HCT116 (cell line): ENCODE measurements around the gene PVRIG. TPM values are rescaled to one million over a fixed set of nuclear protein-coding genes. Genes with fewer than 3 reads are reported as not detected.

Experiments
- ATAC-seq: fragments of 200-7000 bp; cut with Tn5 transposase; 2 replicates; pipeline ENCODE4 v1.9.1; 2020; ENCODE audit warnings: mild to moderate bottlenecking, moderate library complexity
- BruUV-seq: library from RNA; stranded (reverse); fragments of 400-500 nt; replicated peaks from 2 replicates; lab custom pipeline; 2021; lab: Mats Ljungman, UMichigan
- CTCF ChIA-PET: fragments of 300-600 bp; sonication (Branson Sonifier 250); formaldehyde crosslinking; loops from one replicate; lab custom pipeline; 2021; ENCODE audit warnings: antibody characterized with exemption; lab: Charles Lee
- POLR2A ChIA-PET: fragments of 300-600, 350-600 bp; sonication (Branson Sonifier 250); formaldehyde crosslinking; loops from one replicate; lab custom pipeline; 2021; ENCODE audit warnings: antibody characterized with exemption; lab: Charles Lee
- RAD21 ChIA-PET, 2 experiments: fragments of 300-600 bp; sonication (Branson Sonifier 250); formaldehyde crosslinking; loops; one replicate each; lab custom pipeline; 2023; ENCODE audit warnings: low total read pairs in 2 of 2; ENCODE audit not compliant: uncharacterized antibody in 2 of 2, unreplicated experiment in 2 of 2, low non-redundant PET in 1 of 2; lab: Charles Lee
- DNase-seq: peaks from one replicate; pipeline ENCODE4 v3.0.0-alpha.2; 2010; ENCODE audit warnings: low read depth, low spot score
- H2AFZ ChIP-seq: fragments of 200-600 bp; shearing (Covaris generic), sonication (generic); 2 replicates; pipeline ENCODE4 v1.6.1; 2017; ENCODE audit warnings: low read depth, mixed run types, mixed read lengths, antibody characterized with exemption, low read length; ENCODE audit not compliant: poor library complexity, severe bottlenecking
- H3K27ac ChIP-seq: 2 replicates; pipeline ENCODE4 v1.5.1; 2012; ENCODE audit warnings: low read depth, low read length
- H3K27me3 ChIP-seq: fragments of 200-600 bp; sonication (generic); 2 replicates; pipeline ENCODE4 v1.6.1; 2016; ENCODE audit warnings: mixed run types, low read length, mixed read lengths; ENCODE audit not compliant: insufficient read depth
- H3K36me3 ChIP-seq, 2 experiments: fragments of 200-500 bp in 1 of 2; fragments of 200-600 bp in 1 of 2; sonication (Bioruptor generic) in 1 of 2; sonication (generic) in 1 of 2; 2 replicates each; pipeline versions ENCODE4 v1.5.1 to v1.6.1; 2014 to 2016; ENCODE audit warnings: low read length in 2 of 2, inconsistent platforms in 1 of 2, mixed read lengths in 1 of 2, mixed run types in 1 of 2; ENCODE audit not compliant: insufficient read depth in 2 of 2, control insufficient read depth in 1 of 2
- H3K4me1 ChIP-seq, 2 experiments: fragments of 200-600 bp in 1 of 2; sonication (generic) in 1 of 2; 2 replicates each; pipeline versions ENCODE4 v1.5.1 to v1.6.1; 2012 to 2017; ENCODE audit warnings: low read length in 2 of 2, inconsistent platforms in 1 of 2, mild to moderate bottlenecking in 1 of 2, mixed read lengths in 1 of 2, mixed run types in 1 of 2, moderate library complexity in 1 of 2; ENCODE audit not compliant: insufficient read depth in 2 of 2, control insufficient read depth in 1 of 2
- H3K4me2 ChIP-seq: fragments of 200-600 bp; sonication (generic); 2 replicates; pipeline ENCODE4 v1.6.1; 2017; ENCODE audit warnings: mixed run types, low read length, mixed read lengths
- H3K4me3 ChIP-seq, 2 experiments: fragments of 200-600 bp in 1 of 2; sonication (generic) in 1 of 2; replicated peaks in 1 of 2; 2 replicates each; pipeline ENCODE4 v1.5.1; 2011 to 2016; ENCODE audit warnings: low read length in 2 of 2, control low read depth in 1 of 2, low read depth in 1 of 2, mild to moderate bottlenecking in 1 of 2, mixed read lengths in 1 of 2, mixed run types in 1 of 2
- H3K79me2 ChIP-seq: fragments of 200-600 bp; sonication (generic); 2 replicates; pipeline ENCODE4 v1.6.1; 2017; ENCODE audit warnings: mild to moderate bottlenecking, mixed run types, low read length, moderate library complexity, mixed read lengths; ENCODE audit not compliant: insufficient read depth
- H3K9ac ChIP-seq: fragments of 200-600 bp; sonication (generic); 2 replicates; pipeline ENCODE4 v1.6.1; 2016; ENCODE audit warnings: low read length, mixed read lengths
- H3K9me2 ChIP-seq: fragments of 200-600 bp; sonication (generic), shearing (Covaris generic); 2 replicates; pipeline ENCODE4 v1.6.1; 2017; ENCODE audit warnings: mixed run types, mild to moderate bottlenecking, moderate library complexity; ENCODE audit not compliant: insufficient read depth
- H3K9me3 ChIP-seq, 2 experiments: fragments of 200-500 bp in 1 of 2; fragments of 200-600 bp in 1 of 2; sonication (Bioruptor generic) in 1 of 2; sonication (generic) in 1 of 2; 2 replicates each; pipeline ENCODE4 v1.6.1; 2014 to 2017; ENCODE audit warnings: low read length in 2 of 2, mixed read lengths in 2 of 2, inconsistent platforms in 1 of 2, low read depth in 1 of 2, mild to moderate bottlenecking in 1 of 2, mixed run types in 1 of 2, moderate library complexity in 1 of 2; ENCODE audit not compliant: control insufficient read depth in 1 of 2, insufficient read depth in 1 of 2
- H4K20me1 ChIP-seq: fragments of 200-600 bp; sonication (generic), shearing (Covaris generic); 2 replicates; pipeline ENCODE4 v1.6.1; 2017; ENCODE audit warnings: mixed run types, mild to moderate bottlenecking, moderate library complexity; ENCODE audit not compliant: insufficient read depth
- EGR1 ChIP-seq: IDR thresholded peaks from 2 replicates; pipeline ENCODE4 v1.6.1; 2012; ENCODE audit warnings: low read depth
- EZH2 ChIP-seq: fragments of 200-600 bp; sonication (generic); IDR thresholded peaks from 2 replicates; pipeline ENCODE4 v1.6.1; 2017; ENCODE audit warnings: antibody characterized with exemption, mixed run types
- EZH2phosphoT487 ChIP-seq: fragments of 200-600 bp; IDR thresholded peaks from 2 replicates; pipeline ENCODE4 v1.6.1; 2018; ENCODE audit warnings: antibody characterized with exemption, borderline replicate concordance
- JUND ChIP-seq: IDR thresholded peaks from 2 replicates; pipeline ENCODE4 v1.6.1; 2012
- MAX ChIP-seq: IDR thresholded peaks from 2 replicates; pipeline ENCODE4 v1.6.1; 2012
- POLR2A ChIP-seq: IDR thresholded peaks from 2 replicates; pipeline ENCODE4 v1.7.0; 2011; ENCODE audit warnings: borderline replicate concordance; ENCODE audit not compliant: insufficient read depth, insufficient read length; ENCODE audit errors: extremely low read depth
- REST ChIP-seq: IDR thresholded peaks from 2 replicates; pipeline ENCODE4 v1.6.1; 2012; ENCODE audit warnings: low read depth
- SIN3A ChIP-seq: IDR thresholded peaks from 2 replicates; pipeline ENCODE4 v1.6.1; 2012; ENCODE audit warnings: low read depth
- YY1 ChIP-seq: IDR thresholded peaks from 2 replicates; pipeline ENCODE4 v1.6.1; 2011; ENCODE audit warnings: low read length, low read depth, moderate library complexity, mild to moderate bottlenecking; ENCODE audit not compliant: insufficient replicate concordance; ENCODE audit errors: extremely low read depth
- ZFX ChIP-seq: fragments of 450-650 bp; IDR thresholded peaks from 2 replicates; pipeline ENCODE4 v1.6.1; 2017
- intact Hi-C: fragments of 100-400 bp; cut with micrococcal nuclease; formaldehyde crosslinking; loops from 2 replicates; pipeline ENCODE4 v1.10.0; 2022
- total RNA-seq: library from RNA; stranded (reverse); gene quantifications from one replicate; pipeline ENCODE4 v1.2.1, GENCODE V29; 2021; ENCODE audit not compliant: unreplicated experiment
- TF ChIP-seq, protein P1 (sequence below): IDR thresholded peaks from 2 replicates; pipeline ENCODE4 v1.6.1; 2012

The PVRIG gene
- total RNA-seq, 1 experiment from 2014 or later: 0.30 TPM

DNA sequence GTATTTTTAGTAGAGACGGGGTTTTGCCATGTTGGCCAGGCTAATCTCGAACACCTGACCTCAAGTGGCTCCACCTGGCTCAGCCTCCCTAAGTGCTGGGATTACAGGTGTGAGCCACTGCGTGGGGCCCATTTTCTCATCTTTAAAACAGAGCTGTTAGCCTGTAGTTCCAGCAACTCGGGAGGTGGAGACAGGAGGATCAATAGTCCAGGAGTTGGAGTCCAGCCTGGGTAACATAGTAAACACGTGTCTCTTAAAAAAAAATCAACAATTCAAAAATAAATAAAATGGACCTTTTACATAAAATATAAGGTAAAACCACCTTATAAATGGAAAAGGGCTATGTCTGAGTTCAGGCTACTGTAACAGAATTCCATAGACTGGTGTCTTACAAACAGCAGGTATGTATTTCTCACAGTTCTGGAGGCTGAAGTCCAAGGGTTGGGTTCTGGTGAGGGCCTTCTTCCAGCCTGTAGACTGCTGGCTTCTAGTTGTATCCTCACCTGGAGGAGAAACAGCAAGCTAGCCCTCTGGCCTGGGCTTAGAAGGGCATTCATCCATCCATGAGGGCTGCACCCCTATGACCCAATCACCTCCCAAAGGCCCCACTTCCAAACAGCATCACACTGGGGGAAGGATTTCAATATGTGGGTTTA, 7.0 kb upstream of the PVRIG start:
- Histone ChIP-seq H3K79me2 (no peaks in the 10 kb centered on the region), H3K4me2 (no peak overlapping the region), H3K9ac (no peak overlapping the region), H3K27me3 (no peaks in the 10 kb centered on the region), H3K27ac (no peak overlapping the region), H3K4me1 (peaks cover 0 to 5% of the 10 kb centered on the region in 2 experiments; a peak in 1 of 4 replicates), H3K9me3 (no peaks in the 10 kb centered on the region), H4K20me1 (no peaks in the 10 kb centered on the region), H3K4me3 (no peak overlapping the region), H3K36me3 (no peaks in the 10 kb centered on the region), H3K9me2 (no peaks in the 10 kb centered on the region), H2AFZ (no peak overlapping the region)
- ATAC-seq (no peak), DNase-seq (no peak)
- intact Hi-C loops: no loop called here
- BruUV-seq: no TSS peak
- ChIA-PET RAD21 (no interaction called here), CTCF (no interaction called here), POLR2A (no interaction called here)
- TF ChIP-seq EZH2 (no peak), SIN3A (no peak), MAX (no peak), REST (no peak), YY1 (no peak), JUND (no peak), EZH2phosphoT487 (no peak), ZFX (no peak), EGR1 (no peak), POLR2A (no peak)
- TF ChIP-seq, protein P1, sequence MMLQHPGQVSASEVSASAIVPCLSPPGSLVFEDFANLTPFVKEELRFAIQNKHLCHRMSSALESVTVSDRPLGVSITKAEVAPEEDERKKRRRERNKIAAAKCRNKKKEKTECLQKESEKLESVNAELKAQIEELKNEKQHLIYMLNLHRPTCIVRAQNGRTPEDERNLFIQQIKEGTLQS: no peak
